HepG2 (cell line): ENCODE measurements around the gene TGM6. TPM values are rescaled to one million over a fixed set of nuclear protein-coding genes. Genes with fewer than 3 reads are reported as not detected.

Experiments
- ARHGAP35 ChIP-seq: sonication (generic); formaldehyde crosslinking; IDR thresholded peaks from 2 replicates; pipeline ENCODE4 v1.9.0; 2022; ENCODE audit warnings: mild to moderate bottlenecking, inconsistent platforms, moderate library complexity, missing genetic modification reagents, borderline replicate concordance
- ATF7-NPFF ChIP-seq: sonication (generic); formaldehyde crosslinking; IDR thresholded peaks from 2 replicates; pipeline ENCODE4 v1.8.1; 2023; ENCODE audit warnings: mild to moderate bottlenecking, low read depth, missing genetic modification reagents, moderate library complexity
- ATRX ChIP-seq: sonication (generic); formaldehyde crosslinking; IDR thresholded peaks from 2 replicates; pipeline ENCODE4 v1.4.0; 2020; ENCODE audit warnings: missing genetic modification reagents, borderline replicate concordance
- CC2D1A ChIP-seq: sonication (generic); formaldehyde crosslinking; IDR thresholded peaks from 2 replicates; pipeline ENCODE4 v1.8.1; 2023; ENCODE audit warnings: mild to moderate bottlenecking, missing genetic modification reagents
- FOXM1 ChIP-seq: sonication (generic); formaldehyde crosslinking; IDR thresholded peaks from 2 replicates; pipeline ENCODE4 v1.5.0; 2020; ENCODE audit warnings: missing genetic modification reagents
- JUND ChIP-seq: sonication (generic); formaldehyde crosslinking; IDR thresholded peaks from 2 replicates; pipeline ENCODE4 v1.8.0; 2022; ENCODE audit warnings: mild to moderate bottlenecking, missing genetic modification reagents
- KAT2B ChIP-seq: fragments of 150-350 bp; IDR thresholded peaks from 2 replicates; pipeline ENCODE4 v1.6.1; 2014; ENCODE audit warnings: low read depth, low read length, borderline replicate concordance
- KDM6A ChIP-seq: IDR thresholded peaks from 2 replicates; pipeline ENCODE4 v1.6.1; 2016; ENCODE audit warnings: low read depth
- MIXL1 ChIP-seq: IDR thresholded peaks from 2 replicates; pipeline ENCODE4 v1.6.1; 2016
- MTA3 ChIP-seq: sonication (generic); formaldehyde crosslinking; IDR thresholded peaks from 2 replicates; pipeline ENCODE4 v1.4.0; 2020; ENCODE audit warnings: missing genetic modification reagents
- NR2F2 ChIP-seq: IDR thresholded peaks from 2 replicates; pipeline ENCODE4 v1.6.1; 2012; ENCODE audit warnings: low read depth, inconsistent platforms, borderline replicate concordance
- PRPF4 ChIP-seq: fragments of 200-400 bp; formaldehyde crosslinking; IDR thresholded peaks from 2 replicates; pipeline ENCODE4 v1.6.1; 2016; ENCODE audit warnings: low read length, low read depth; ENCODE audit not compliant: poor library complexity, severe bottlenecking
- SATB2 ChIP-seq: sonication (generic); formaldehyde crosslinking; IDR thresholded peaks from 2 replicates; pipeline ENCODE4 v1.5.0; 2020; ENCODE audit warnings: missing genetic modification reagents
- ZNF282 ChIP-seq: fragments of 450-650 bp; IDR thresholded peaks from 2 replicates; pipeline ENCODE4 v1.6.1; 2018; ENCODE audit not compliant: partially characterized antibody
- ZNF382 ChIP-seq: sonication (generic); formaldehyde crosslinking; IDR thresholded peaks from 2 replicates; pipeline ENCODE4 v1.5.0; 2020; ENCODE audit warnings: missing genetic modification reagents, mild to moderate bottlenecking, borderline replicate concordance
- ZNF468 ChIP-seq: sonication (generic); formaldehyde crosslinking; IDR thresholded peaks from 2 replicates; pipeline ENCODE4 v1.8.0; 2022; ENCODE audit warnings: mild to moderate bottlenecking, moderate library complexity, missing genetic modification reagents
- ZNF530 ChIP-seq: sonication (generic); formaldehyde crosslinking; IDR thresholded peaks from 2 replicates; pipeline ENCODE4 v1.5.0; 2020; ENCODE audit warnings: low read depth, mild to moderate bottlenecking, missing genetic modification reagents
- ZNF570 ChIP-seq: sonication (generic); formaldehyde crosslinking; IDR thresholded peaks from 2 replicates; pipeline ENCODE4 v1.4.0; 2020; ENCODE audit warnings: mild to moderate bottlenecking, missing genetic modification reagents, borderline replicate concordance
- ZNF782 ChIP-seq: sonication (generic); formaldehyde crosslinking; IDR thresholded peaks from 2 replicates; pipeline ENCODE4 v1.4.0; 2020; ENCODE audit warnings: missing genetic modification reagents, mild to moderate bottlenecking, borderline replicate concordance
- ZNF788 ChIP-seq: sonication (generic); formaldehyde crosslinking; IDR thresholded peaks from 2 replicates; pipeline ENCODE4 v1.5.0; 2020; ENCODE audit warnings: mild to moderate bottlenecking, missing genetic modification reagents, borderline replicate concordance
- polyA plus RNA-seq, 8 experiments: library from polyadenylated mRNA; depleted of rRNA in 3 of 8; stranded (reverse) in 7 of 8; unstranded in 1 of 8; fragments of >200 nt; fragmentation: Illumina TruSeq in 4 of 8; extraction: Trizol in 4 of 8; gene quantifications; 2 replicates each; pipeline versions ENCODE4 v1.2.1 to v1.2.3, GENCODE V29; 2011 to 2016; ENCODE audit warnings: low read depth in 4 of 8, missing spikeins in 1 of 8, mixed read lengths in 1 of 8; ENCODE audit not compliant: insufficient read depth in 1 of 8
- total RNA-seq, 5 experiments: library from RNA; depleted of rRNA; stranded (reverse); fragments of >200 nt; fragmentation: Illumina TruSeq; extraction: Trizol; gene quantifications; 2 replicates each; pipeline ENCODE4 v1.2.3, GENCODE V29; 2016; ENCODE audit warnings: low read depth in 1 of 5
- TF ChIP-seq, protein P1 (sequence below), 2 experiments: sonication (generic) in 1 of 2; formaldehyde crosslinking in 1 of 2; IDR thresholded peaks; 2 replicates each; pipeline versions ENCODE4 v1.4.0 to v1.6.1; 2018 to 2020; ENCODE audit warnings: missing genetic modification reagents in 2 of 2, borderline replicate concordance in 1 of 2, low read depth in 1 of 2, mild to moderate bottlenecking in 1 of 2, missing biosample characterization in 1 of 2
- TF ChIP-seq, protein P2 (sequence below): sonication (generic); formaldehyde crosslinking; IDR thresholded peaks from 2 replicates; pipeline ENCODE4 v1.8.0; 2022; ENCODE audit warnings: mild to moderate bottlenecking, missing genetic modification reagents; ENCODE audit not compliant: insufficient replicate concordance
- TF ChIP-seq, protein P3 (sequence below): sonication (generic); formaldehyde crosslinking; IDR thresholded peaks from 2 replicates; pipeline ENCODE4 v1.5.0; 2020; ENCODE audit warnings: mild to moderate bottlenecking, missing genetic modification reagents

TGM6 gene
- total and polyA plus RNA-seq, 2 of the 13 experiments (the other 11 are each of a cell fraction or from before 2014, with no cell fraction given), result not detected

DNA sequence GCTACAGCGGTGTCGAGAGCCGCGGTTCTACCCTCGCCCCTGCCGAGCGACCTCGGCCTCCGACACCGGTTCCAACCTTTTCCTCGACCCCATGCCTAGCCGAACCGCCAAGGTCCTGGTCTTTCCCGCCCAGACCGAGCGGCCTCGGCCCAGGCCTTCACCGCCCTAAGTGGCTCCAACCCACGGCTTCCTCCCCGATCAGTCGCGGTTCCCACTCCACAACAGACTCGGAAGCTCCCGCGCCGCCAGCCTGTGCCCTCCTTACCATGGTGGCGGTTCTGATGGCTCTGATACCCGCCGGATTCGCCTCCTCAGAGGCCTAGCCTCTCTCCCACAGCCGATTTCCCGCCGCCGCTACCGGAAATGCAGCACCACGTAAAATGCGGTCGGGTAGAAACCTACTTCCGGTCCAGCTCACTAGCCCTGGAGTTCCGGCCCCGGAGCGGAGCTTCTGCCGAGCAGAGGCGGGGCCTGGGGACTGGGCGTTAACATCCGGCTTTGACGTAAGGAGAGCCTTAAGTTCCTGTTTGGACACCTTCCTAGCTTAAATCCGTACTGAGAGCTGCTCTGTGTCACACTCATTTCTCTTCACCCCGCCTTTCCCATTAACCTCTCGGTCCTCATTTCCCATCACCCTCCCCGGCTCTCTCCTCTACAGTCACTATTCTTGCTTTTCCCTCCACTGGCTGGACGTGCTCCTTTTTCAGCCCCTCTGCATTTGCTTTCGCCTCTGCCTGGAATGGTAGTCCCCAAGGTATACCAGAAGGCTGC, 89.9 kb downstream of the TGM6 start, which contains the start of gene SNRPB (continued):
- TF ChIP-seq, protein P1, sequence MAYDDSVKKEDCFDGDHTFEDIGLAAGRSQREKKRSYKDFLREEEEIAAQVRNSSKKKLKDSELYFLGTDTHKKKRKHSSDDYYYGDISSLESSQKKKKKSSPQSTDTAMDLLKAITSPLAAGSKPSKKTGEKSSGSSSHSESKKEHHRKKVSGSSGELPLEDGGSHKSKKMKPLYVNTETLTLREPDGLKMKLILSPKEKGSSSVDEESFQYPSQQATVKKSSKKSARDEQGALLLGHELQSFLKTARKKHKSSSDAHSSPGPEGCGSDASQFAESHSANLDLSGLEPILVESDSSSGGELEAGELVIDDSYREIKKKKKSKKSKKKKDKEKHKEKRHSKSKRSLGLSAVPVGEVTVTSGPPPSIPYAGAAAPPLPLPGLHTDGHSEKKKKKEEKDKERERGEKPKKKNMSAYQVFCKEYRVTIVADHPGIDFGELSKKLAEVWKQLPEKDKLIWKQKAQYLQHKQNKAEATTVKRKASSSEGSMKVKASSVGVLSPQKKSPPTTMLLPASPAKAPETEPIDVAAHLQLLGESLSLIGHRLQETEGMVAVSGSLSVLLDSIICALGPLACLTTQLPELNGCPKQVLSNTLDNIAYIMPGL (CRISPR knock-in tag; IDR thresholded peaks at IDR 0.05; ENCODE audit: borderline replicate concordance in 1 of 2, low read depth in 1 of 2), result peak; percentile 99
- no peak; the same call in 1 of the 2 replicates for TF ChIP-seq JUND (CRISPR knock-in tag)
- TF ChIP-seq KAT2B, result no peak
- no peak for TF ChIP-seq CC2D1A
- peak; percentile 89; the same call in 1 of the 2 replicates for TF ChIP-seq ZNF468 (CRISPR knock-in tag)
- TF ChIP-seq, protein P2, sequence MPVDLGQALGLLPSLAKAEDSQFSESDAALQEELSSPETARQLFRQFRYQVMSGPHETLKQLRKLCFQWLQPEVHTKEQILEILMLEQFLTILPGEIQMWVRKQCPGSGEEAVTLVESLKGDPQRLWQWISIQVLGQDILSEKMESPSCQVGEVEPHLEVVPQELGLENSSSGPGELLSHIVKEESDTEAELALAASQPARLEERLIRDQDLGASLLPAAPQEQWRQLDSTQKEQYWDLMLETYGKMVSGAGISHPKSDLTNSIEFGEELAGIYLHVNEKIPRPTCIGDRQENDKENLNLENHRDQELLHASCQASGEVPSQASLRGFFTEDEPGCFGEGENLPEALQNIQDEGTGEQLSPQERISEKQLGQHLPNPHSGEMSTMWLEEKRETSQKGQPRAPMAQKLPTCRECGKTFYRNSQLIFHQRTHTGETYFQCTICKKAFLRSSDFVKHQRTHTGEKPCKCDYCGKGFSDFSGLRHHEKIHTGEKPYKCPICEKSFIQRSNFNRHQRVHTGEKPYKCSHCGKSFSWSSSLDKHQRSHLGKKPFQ (CRISPR knock-in tag), result peak; percentile 98
- no peak; the same call in 1 of the 2 replicates for TF ChIP-seq NR2F2
- TF ChIP-seq ZNF530, result peak; percentile 86; the same call in 1 of the 2 replicates
- TF ChIP-seq MTA3, result peak; percentile 36; the same call in 1 of the 2 replicates
- no peak; the same call in 1 of the 2 replicates for TF ChIP-seq ATRX (CRISPR knock-in tag)
- peak; percentile 99 for TF ChIP-seq ATF7-NPFF (CRISPR knock-in tag)
- TF ChIP-seq, protein P3, sequence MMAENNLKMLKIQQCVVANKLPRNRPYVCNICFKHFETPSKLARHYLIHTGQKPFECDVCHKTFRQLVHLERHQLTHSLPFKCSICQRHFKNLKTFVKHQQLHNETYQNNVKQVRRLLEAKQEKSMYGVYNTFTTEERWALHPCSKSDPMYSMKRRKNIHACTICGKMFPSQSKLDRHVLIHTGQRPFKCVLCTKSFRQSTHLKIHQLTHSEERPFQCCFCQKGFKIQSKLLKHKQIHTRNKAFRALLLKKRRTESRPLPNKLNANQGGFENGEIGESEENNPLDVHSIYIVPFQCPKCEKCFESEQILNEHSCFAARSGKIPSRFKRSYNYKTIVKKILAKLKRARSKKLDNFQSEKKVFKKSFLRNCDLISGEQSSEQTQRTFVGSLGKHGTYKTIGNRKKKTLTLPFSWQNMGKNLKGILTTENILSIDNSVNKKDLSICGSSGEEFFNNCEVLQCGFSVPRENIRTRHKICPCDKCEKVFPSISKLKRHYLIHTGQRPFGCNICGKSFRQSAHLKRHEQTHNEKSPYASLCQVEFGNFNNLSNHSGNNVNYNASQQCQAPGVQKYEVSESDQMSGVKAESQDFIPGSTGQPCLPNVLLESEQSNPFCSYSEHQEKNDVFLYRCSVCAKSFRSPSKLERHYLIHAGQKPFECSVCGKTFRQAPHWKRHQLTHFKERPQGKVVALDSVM (CRISPR knock-in tag), result peak; percentile 96
- no peak for TF ChIP-seq ZNF282
- no peak for TF ChIP-seq ZNF382 (CRISPR knock-in tag)
- peak; percentile 98; the same call in 1 of the 2 replicates for TF ChIP-seq ZNF788
- peak; percentile 100 for TF ChIP-seq ZNF782
- TF ChIP-seq KDM6A (CRISPR knock-in tag), result peak; percentile 54; the same call in 1 of the 2 replicates
- TF ChIP-seq PRPF4, result no peak
- peak; percentile 97 for TF ChIP-seq SATB2 (CRISPR knock-in tag)
- TF ChIP-seq ARHGAP35 (CRISPR knock-in tag), result peak; percentile 99
- TF ChIP-seq MIXL1 (CRISPR knock-in tag), result peak; percentile 98
- TF ChIP-seq ZNF570 (CRISPR knock-in tag), result peak; percentile 97; the same call in 1 of the 2 replicates
- peak; percentile 69; the same call in 1 of the 2 replicates for TF ChIP-seq FOXM1 (CRISPR knock-in tag)
